SK-N-SH (cell line): Measurements from ENCODE around the gene STARD3NL. TPM values are rescaled to one million over a fixed set of nuclear protein-coding genes. Genes with fewer than 3 reads are reported as not detected.
"Not testable (repeated sequence)": the region's sequence is repeated elsewhere in the genome, so short reads cannot be mapped to it uniquely, and the experiment has no call there.

ENCODE experiments used
- CTCF ChIA-PET: fragments of 300-600, 350-600 bp; formaldehyde crosslinking; extraction: SDS; loops from one replicate; lab custom pipeline; 2021; lab: Yijun Ruan, JAX
- POLR2A ChIA-PET: fragments of 350-600 bp; sonication (Branson Sonifier 250); formaldehyde crosslinking; extraction: SDS; loops from one replicate; lab custom pipeline; 2020; ENCODE audit warnings: antibody characterized with exemption, inconsistent platforms; lab: Yijun Ruan, JAX
- DNase-seq: peaks from one replicate; pipeline ENCODE4 v3.0.0; 2012
- H2AFZ ChIP-seq: fragments of 200-600 bp; sonication (generic); 2 replicates; pipeline ENCODE4 v1.8.1; 2016; ENCODE audit warnings: antibody characterized with exemption, mild to moderate bottlenecking, low read depth
- H3F3A ChIP-seq: fragments of 200-600 bp; sonication (generic); replicated peaks from 2 replicates; pipeline ENCODE3; 2016; ENCODE audit warnings: antibody characterized with exemption, mild to moderate bottlenecking; ENCODE audit not compliant: insufficient read depth
- H3K27ac ChIP-seq, 2 experiments: fragments of 200-500 bp in 1 of 2; fragments of 200-600 bp in 1 of 2; sonication (Bioruptor generic) in 1 of 2; sonication (generic), shearing (Covaris generic) in 1 of 2; 2 replicates each; pipeline versions ENCODE4 v1.5.1 to v1.6.1; 2014 to 2016; ENCODE audit warnings: low read depth in 2 of 2, inconsistent platforms in 1 of 2, low read length in 1 of 2, mild to moderate bottlenecking in 1 of 2, mixed read lengths in 1 of 2
- H3K27me3 ChIP-seq: fragments of 200-600 bp; sonication (generic), shearing (Covaris generic); 2 replicates; pipeline ENCODE4 v1.6.1; 2016; ENCODE audit warnings: mixed run types; ENCODE audit not compliant: insufficient read depth
- H3K36me3 ChIP-seq, 2 experiments: fragments of 200-500 bp in 1 of 2; fragments of 200-600 bp in 1 of 2; sonication (Bioruptor generic) in 1 of 2; sonication (generic) in 1 of 2; replicated peaks in 1 of 2; 2 replicates each; pipeline versions ENCODE3 to v1.5.1; 2014 to 2016; ENCODE audit warnings: low read length in 1 of 2, mild to moderate bottlenecking in 1 of 2; ENCODE audit not compliant: insufficient read depth in 2 of 2, control insufficient read depth in 1 of 2
- H3K4me1 ChIP-seq, 2 experiments: fragments of 200-500 bp in 1 of 2; fragments of 200-600 bp in 1 of 2; sonication (Bioruptor generic) in 1 of 2; sonication (generic), shearing (Covaris generic) in 1 of 2; 2 replicates each; pipeline versions ENCODE4 v1.5.1 to v1.6.1; 2014 to 2016; ENCODE audit warnings: low read depth in 1 of 2, low read length in 1 of 2, mixed run types in 1 of 2; ENCODE audit not compliant: insufficient read depth in 2 of 2, control insufficient read depth in 1 of 2
- H3K4me2 ChIP-seq: fragments of 200-600 bp; sonication (generic), shearing (Covaris generic); 2 replicates; pipeline ENCODE4 v1.6.1; 2017; ENCODE audit warnings: mixed run types
- H3K4me3 ChIP-seq, 2 experiments: fragments of 200-500 bp in 1 of 2; fragments of 200-600 bp in 1 of 2; sonication (Bioruptor generic) in 1 of 2; sonication (generic), shearing (Covaris generic) in 1 of 2; 2 replicates each; pipeline versions ENCODE4 v1.5.1 to v1.8.1; 2014 to 2016; ENCODE audit warnings: low read depth in 2 of 2, inconsistent platforms in 1 of 2, low read length in 1 of 2, mild to moderate bottlenecking in 1 of 2, mixed read lengths in 1 of 2, moderate library complexity in 1 of 2
- H3K79me2 ChIP-seq: fragments of 200-600 bp; sonication (generic); 2 replicates; pipeline ENCODE4 v1.8.1; 2017; ENCODE audit warnings: mild to moderate bottlenecking; ENCODE audit not compliant: insufficient read depth
- H3K9ac ChIP-seq: fragments of 200-600 bp; sonication (generic); 2 replicates; pipeline ENCODE4 v1.6.1; 2017; ENCODE audit warnings: mixed run types
- H3K9me2 ChIP-seq: fragments of 200-600 bp; sonication (generic); 2 replicates; pipeline ENCODE4 v1.6.1; 2017; ENCODE audit warnings: mixed run types
- H3K9me3 ChIP-seq: fragments of 200-600 bp; sonication (generic); 2 replicates; pipeline ENCODE4 v1.6.1; 2017; ENCODE audit warnings: mixed run types, mild to moderate bottlenecking, moderate library complexity
- H4K20me1 ChIP-seq: fragments of 200-600 bp; sonication (generic); 2 replicates; pipeline ENCODE4 v1.6.1; 2017; ENCODE audit warnings: mild to moderate bottlenecking, mixed run types; ENCODE audit not compliant: insufficient read depth
- CHD2 ChIP-seq: fragments of 150-350 bp; IDR thresholded peaks from 2 replicates; pipeline ENCODE4 v1.6.1; 2018; ENCODE audit warnings: low read length; ENCODE audit not compliant: partially characterized antibody
- CTCF ChIP-seq: fragments of 200-600 bp; sonication (generic); IDR thresholded peaks from 2 replicates; pipeline ENCODE4 v1.6.1; 2017; ENCODE audit warnings: antibody characterized with exemption, mild to moderate bottlenecking, moderate library complexity
- EP300 ChIP-seq, 2 experiments: IDR thresholded peaks; 2 replicates each; pipeline versions ENCODE4 v1.4.0 to v1.6.1; 2012; ENCODE audit warnings: borderline replicate concordance in 1 of 2, low read depth in 1 of 2, low read length in 1 of 2
- EZH2phosphoT487 ChIP-seq: fragments of 200-600 bp; sonication (generic); IDR thresholded peaks from 2 replicates; pipeline ENCODE4 v1.6.1; 2017; ENCODE audit warnings: low read depth, mixed run types, mild to moderate bottlenecking, antibody characterized with exemption, moderate library complexity, borderline replicate concordance
- JUND ChIP-seq: IDR thresholded peaks from 2 replicates; pipeline ENCODE4 v1.4.0; 2012
- MAX ChIP-seq: IDR thresholded peaks from 2 replicates; pipeline ENCODE4 v1.4.0; 2012; ENCODE audit warnings: low read depth
- MXI1 ChIP-seq: IDR thresholded peaks from 2 replicates; pipeline ENCODE4 v1.6.1; 2012; ENCODE audit warnings: mild to moderate bottlenecking, low read depth, low read length, improper control_type of control experiment
- NFIC ChIP-seq: IDR thresholded peaks from 2 replicates; pipeline ENCODE4 v1.4.0; 2012; ENCODE audit warnings: borderline replicate concordance
- PBX3 ChIP-seq: IDR thresholded peaks from 2 replicates; pipeline ENCODE4; 2012
- POLR2AphosphoS5 ChIP-seq: IDR thresholded peaks from 2 replicates; pipeline ENCODE4 v1.6.1; 2012; ENCODE audit warnings: low read depth, low read length
- RAD21 ChIP-seq: IDR thresholded peaks from 2 replicates; pipeline ENCODE4 v1.6.1; 2012; ENCODE audit warnings: mild to moderate bottlenecking, low read length
- RCOR1 ChIP-seq: fragments of 150-350 bp; IDR thresholded peaks from 2 replicates; pipeline ENCODE4 v1.6.1; 2017; ENCODE audit warnings: antibody characterized with exemption, low read length
- RFX5 ChIP-seq: IDR thresholded peaks from 2 replicates; pipeline ENCODE4 v1.6.1; 2012; ENCODE audit warnings: mild to moderate bottlenecking, improper control_type of control experiment, low read length
- TAF1 ChIP-seq: IDR thresholded peaks from 2 replicates; pipeline ENCODE4 v1.6.1; 2012; ENCODE audit warnings: low read depth, mild to moderate bottlenecking, low read length, moderate library complexity, borderline replicate concordance
- USF2 ChIP-seq: fragments of 150-350 bp; IDR thresholded peaks from 2 replicates; pipeline ENCODE4 v1.6.1; 2017; ENCODE audit warnings: antibody characterized with exemption, low read length, low read depth, borderline replicate concordance
- YY1 ChIP-seq: IDR thresholded peaks from 2 replicates; pipeline ENCODE4 v1.4.0; 2012; ENCODE audit warnings: low read depth, mild to moderate bottlenecking
- ZBTB33 ChIP-seq: IDR thresholded peaks from 2 replicates; pipeline ENCODE4 v1.4.0; 2012; ENCODE audit warnings: low read depth, borderline replicate concordance
- WGBS: methylation state at CpG from one replicate; pipeline ENCODE4 v1.1.6; 2017; ENCODE audit warnings: low lambda C conversion rate; 5-methylcytosine and 5-hydroxymethylcytosine counted together
- polyA plus RNA-seq, 3 experiments: library from polyadenylated mRNA; depleted of rRNA; stranded (reverse); fragments of >200 nt; gene quantifications; 2 replicates each; pipeline ENCODE4 v1.2.3, GENCODE V29; 2012

STARD3NL gene
- polyA plus RNA-seq, 1 of the 3 experiments (the other 2 are of a cell fraction) = 46.3 TPM

GRCh38 chr7:38241071-38241470 is 63.0 kb downstream of the STARD3NL start (continued):
- TF ChIP-seq EZH2phosphoT487 (no peak), RCOR1 (no peak), RFX5 (no peak), TAF1 (no peak)

GRCh38 chr7:38242814-38243213 is 64.8 kb downstream of the STARD3NL start:
- CTCF ChIA-PET = no interaction called here
- DNase-seq = no peak
- H3K27me3 ChIP-seq = no peaks in the 10 kb centered on the region
- H3K9ac ChIP-seq = no peak overlapping the region
- no peak for TF ChIP-seq JUND
- no peak for TF ChIP-seq CTCF
- TF ChIP-seq MAX = no peak
- TF ChIP-seq RFX5 = no peak
- TF ChIP-seq CHD2 = no peak
- no peak for TF ChIP-seq POLR2AphosphoS5
- TF ChIP-seq TAF1 = no peak
- no peak for TF ChIP-seq EP300 (IDR thresholded peaks at IDR 0.05; ENCODE audit: borderline replicate concordance in 1 of 2, low read depth in 1 of 2, low read length in 1 of 2)
- TF ChIP-seq ZBTB33 = no peak
- no peak for TF ChIP-seq YY1
- TF ChIP-seq NFIC = no peak
- TF ChIP-seq RAD21 = no peak
- TF ChIP-seq PBX3 = no peak
- TF ChIP-seq MXI1 = no peak
- no peak for TF ChIP-seq USF2
- H3K27ac ChIP-seq = no peak overlapping the region
- H3K36me3 ChIP-seq = no peaks in the 10 kb centered on the region
- no peak overlapping the region for H3K4me3 ChIP-seq
- H3K4me2 ChIP-seq = no peak overlapping the region
- no peaks in the 10 kb centered on the region for H3K9me3 ChIP-seq
- POLR2A ChIA-PET = no interaction called here
- no peaks in the 10 kb centered on the region for H4K20me1 ChIP-seq
- H3K4me1 ChIP-seq = no peaks in the 10 kb centered on the region
- 59% methylated on average over 6 of the region's 6 CpGs for WGBS
- H3F3A ChIP-seq = no peaks in the 10 kb centered on the region
- H3K79me2 ChIP-seq = no peaks in the 10 kb centered on the region
- no peaks in the 10 kb centered on the region for H3K9me2 ChIP-seq
- no peak overlapping the region for H2AFZ ChIP-seq

GRCh38 chr7:38243345-38243744 is 65.3 kb downstream of the STARD3NL start:
- H3K27ac ChIP-seq, H3K4me2 ChIP-seq, H3K27me3 ChIP-seq, H3K79me2 ChIP-seq, H3K36me3 ChIP-seq, H3F3A ChIP-seq, POLR2A ChIA-PET, H2AFZ ChIP-seq, H4K20me1 ChIP-seq, H3K4me3 ChIP-seq, DNase-seq, H3K4me1 ChIP-seq, H3K9me3 ChIP-seq, H3K9ac ChIP-seq, H3K9me2 ChIP-seq, CTCF ChIA-PET: not testable (repeated sequence)
- 77% methylated on average over 5 of the region's 5 CpGs for WGBS
